GM23338 (cell line): Measurements from ENCODE around the gene PCCB.

ENCODE experiments used
- CREB1 ChIP-seq: fragments of 250-450 bp; sonication (Bioruptor Pico); IDR thresholded peaks from 2 replicates; pipeline ENCODE4 v1.5.0; 2020; ENCODE audit warnings: low read depth, mild to moderate bottlenecking, moderate library complexity
- EZH2 ChIP-seq: fragments of 200-600 bp; sonication (generic); IDR thresholded peaks from one replicate; pipeline ENCODE4 v1.8.0; 2017; ENCODE audit warnings: antibody characterized with exemption, mild to moderate bottlenecking, low read depth; ENCODE audit not compliant: unreplicated experiment
- EZH2phosphoT487 ChIP-seq: fragments of 200-600 bp; sonication (generic); IDR thresholded peaks from one replicate; pipeline ENCODE4 v1.8.1; 2018; ENCODE audit warnings: antibody characterized with exemption; ENCODE audit not compliant: unreplicated experiment
- JUNB ChIP-seq: IDR thresholded peaks from one replicate; pipeline ENCODE4 v1.6.1; 2016; ENCODE audit warnings: antibody characterized with exemption; ENCODE audit not compliant: unreplicated experiment
- NANOG ChIP-seq: IDR thresholded peaks from 2 replicates; pipeline ENCODE4 v1.6.1; 2016; ENCODE audit warnings: antibody characterized with exemption, borderline replicate concordance
- POLR2AphosphoS5 ChIP-seq: IDR thresholded peaks from 2 replicates; pipeline ENCODE4 v1.6.1; 2016; ENCODE audit warnings: antibody characterized with exemption, low read depth
- STAT1 ChIP-seq: IDR thresholded peaks from one replicate; pipeline ENCODE4 v1.6.1; 2016; ENCODE audit warnings: antibody characterized with exemption; ENCODE audit not compliant: unreplicated experiment
- ZNF114 ChIP-seq: fragments of 250-450 bp; sonication (Bioruptor Pico); IDR thresholded peaks from 2 replicates; pipeline ENCODE4 v1.5.0; 2020; ENCODE audit warnings: mild to moderate bottlenecking, moderate library complexity
- ZNF331 ChIP-seq: fragments of 250-450 bp; sonication (Bioruptor Pico); IDR thresholded peaks from 2 replicates; pipeline ENCODE4 v1.5.0; 2020; ENCODE audit warnings: low read depth, mild to moderate bottlenecking, moderate library complexity
- TF ChIP-seq, protein P1 (sequence below), 2 experiments: fragments of 200-600 bp in 1 of 2; sonication (generic) in 1 of 2; conservative IDR thresholded peaks; 2 replicates each; pipeline versions ENCODE4 v1.5.1 to v1.6.1; 2016 to 2017; ENCODE audit warnings: antibody characterized with exemption in 2 of 2, low read depth in 2 of 2, mild to moderate bottlenecking in 2 of 2, moderate library complexity in 1 of 2
- TF ChIP-seq, protein P2 (sequence below): IDR thresholded peaks from one replicate; pipeline ENCODE4 v1.6.1; 2018; ENCODE audit warnings: antibody characterized with exemption; ENCODE audit not compliant: unreplicated experiment
- TF ChIP-seq, protein P3 (sequence below): IDR thresholded peaks from 2 replicates; pipeline ENCODE4 v1.6.1; 2016; ENCODE audit warnings: antibody characterized with exemption
- TF ChIP-seq, protein P4 (sequence below): fragments of 250-450 bp; sonication (Bioruptor Pico); IDR thresholded peaks from 2 replicates; pipeline ENCODE4 v1.5.0; 2020; ENCODE audit warnings: mild to moderate bottlenecking, moderate library complexity

DNA sequence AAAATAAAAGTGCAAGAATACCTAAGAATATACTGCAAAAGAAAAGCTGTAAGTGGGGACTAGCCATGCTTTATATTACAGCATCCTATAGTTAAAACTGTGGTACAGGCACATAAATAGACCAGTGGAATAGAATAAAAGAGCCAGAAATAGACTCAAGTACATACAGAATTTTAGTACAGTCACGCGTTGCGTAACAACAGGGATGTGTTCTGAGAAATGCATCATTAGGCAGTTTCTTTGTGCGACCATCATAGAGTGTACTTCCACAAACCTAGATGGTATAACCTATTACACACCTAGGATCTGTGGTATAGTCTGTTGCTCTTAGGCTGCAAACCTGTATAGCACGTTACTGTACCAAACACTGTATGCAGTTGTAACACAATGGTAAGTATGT lies 61.8 kb downstream of the PCCB start:
- TF ChIP-seq, protein P1, sequence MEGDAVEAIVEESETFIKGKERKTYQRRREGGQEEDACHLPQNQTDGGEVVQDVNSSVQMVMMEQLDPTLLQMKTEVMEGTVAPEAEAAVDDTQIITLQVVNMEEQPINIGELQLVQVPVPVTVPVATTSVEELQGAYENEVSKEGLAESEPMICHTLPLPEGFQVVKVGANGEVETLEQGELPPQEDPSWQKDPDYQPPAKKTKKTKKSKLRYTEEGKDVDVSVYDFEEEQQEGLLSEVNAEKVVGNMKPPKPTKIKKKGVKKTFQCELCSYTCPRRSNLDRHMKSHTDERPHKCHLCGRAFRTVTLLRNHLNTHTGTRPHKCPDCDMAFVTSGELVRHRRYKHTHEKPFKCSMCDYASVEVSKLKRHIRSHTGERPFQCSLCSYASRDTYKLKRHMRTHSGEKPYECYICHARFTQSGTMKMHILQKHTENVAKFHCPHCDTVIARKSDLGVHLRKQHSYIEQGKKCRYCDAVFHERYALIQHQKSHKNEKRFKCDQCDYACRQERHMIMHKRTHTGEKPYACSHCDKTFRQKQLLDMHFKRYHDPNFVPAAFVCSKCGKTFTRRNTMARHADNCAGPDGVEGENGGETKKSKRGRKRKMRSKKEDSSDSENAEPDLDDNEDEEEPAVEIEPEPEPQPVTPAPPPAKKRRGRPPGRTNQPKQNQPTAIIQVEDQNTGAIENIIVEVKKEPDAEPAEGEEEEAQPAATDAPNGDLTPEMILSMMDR (conservative IDR thresholded peaks at IDR 0.05; ENCODE audit: low read depth in 2 of 2) = no peak
- TF ChIP-seq, protein P2, sequence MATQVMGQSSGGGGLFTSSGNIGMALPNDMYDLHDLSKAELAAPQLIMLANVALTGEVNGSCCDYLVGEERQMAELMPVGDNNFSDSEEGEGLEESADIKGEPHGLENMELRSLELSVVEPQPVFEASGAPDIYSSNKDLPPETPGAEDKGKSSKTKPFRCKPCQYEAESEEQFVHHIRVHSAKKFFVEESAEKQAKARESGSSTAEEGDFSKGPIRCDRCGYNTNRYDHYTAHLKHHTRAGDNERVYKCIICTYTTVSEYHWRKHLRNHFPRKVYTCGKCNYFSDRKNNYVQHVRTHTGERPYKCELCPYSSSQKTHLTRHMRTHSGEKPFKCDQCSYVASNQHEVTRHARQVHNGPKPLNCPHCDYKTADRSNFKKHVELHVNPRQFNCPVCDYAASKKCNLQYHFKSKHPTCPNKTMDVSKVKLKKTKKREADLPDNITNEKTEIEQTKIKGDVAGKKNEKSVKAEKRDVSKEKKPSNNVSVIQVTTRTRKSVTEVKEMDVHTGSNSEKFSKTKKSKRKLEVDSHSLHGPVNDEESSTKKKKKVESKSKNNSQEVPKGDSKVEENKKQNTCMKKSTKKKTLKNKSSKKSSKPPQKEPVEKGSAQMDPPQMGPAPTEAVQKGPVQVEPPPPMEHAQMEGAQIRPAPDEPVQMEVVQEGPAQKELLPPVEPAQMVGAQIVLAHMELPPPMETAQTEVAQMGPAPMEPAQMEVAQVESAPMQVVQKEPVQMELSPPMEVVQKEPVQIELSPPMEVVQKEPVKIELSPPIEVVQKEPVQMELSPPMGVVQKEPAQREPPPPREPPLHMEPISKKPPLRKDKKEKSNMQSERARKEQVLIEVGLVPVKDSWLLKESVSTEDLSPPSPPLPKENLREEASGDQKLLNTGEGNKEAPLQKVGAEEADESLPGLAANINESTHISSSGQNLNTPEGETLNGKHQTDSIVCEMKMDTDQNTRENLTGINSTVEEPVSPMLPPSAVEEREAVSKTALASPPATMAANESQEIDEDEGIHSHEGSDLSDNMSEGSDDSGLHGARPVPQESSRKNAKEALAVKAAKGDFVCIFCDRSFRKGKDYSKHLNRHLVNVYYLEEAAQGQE = no peak
- no peak for TF ChIP-seq EZH2
- TF ChIP-seq EZH2phosphoT487 = no peak
- no peak for TF ChIP-seq POLR2AphosphoS5
- no peak for TF ChIP-seq CREB1 (CRISPR knock-in tag)
- TF ChIP-seq, protein P3, sequence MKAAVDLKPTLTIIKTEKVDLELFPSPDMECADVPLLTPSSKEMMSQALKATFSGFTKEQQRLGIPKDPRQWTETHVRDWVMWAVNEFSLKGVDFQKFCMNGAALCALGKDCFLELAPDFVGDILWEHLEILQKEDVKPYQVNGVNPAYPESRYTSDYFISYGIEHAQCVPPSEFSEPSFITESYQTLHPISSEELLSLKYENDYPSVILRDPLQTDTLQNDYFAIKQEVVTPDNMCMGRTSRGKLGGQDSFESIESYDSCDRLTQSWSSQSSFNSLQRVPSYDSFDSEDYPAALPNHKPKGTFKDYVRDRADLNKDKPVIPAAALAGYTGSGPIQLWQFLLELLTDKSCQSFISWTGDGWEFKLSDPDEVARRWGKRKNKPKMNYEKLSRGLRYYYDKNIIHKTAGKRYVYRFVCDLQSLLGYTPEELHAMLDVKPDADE = no peak
- TF ChIP-seq JUNB = no peak
- TF ChIP-seq NANOG = no peak
- TF ChIP-seq ZNF331 (CRISPR knock-in tag) = no peak
- no peak for TF ChIP-seq ZNF114 (CRISPR knock-in tag)
- TF ChIP-seq STAT1 = no peak
- TF ChIP-seq, protein P4, sequence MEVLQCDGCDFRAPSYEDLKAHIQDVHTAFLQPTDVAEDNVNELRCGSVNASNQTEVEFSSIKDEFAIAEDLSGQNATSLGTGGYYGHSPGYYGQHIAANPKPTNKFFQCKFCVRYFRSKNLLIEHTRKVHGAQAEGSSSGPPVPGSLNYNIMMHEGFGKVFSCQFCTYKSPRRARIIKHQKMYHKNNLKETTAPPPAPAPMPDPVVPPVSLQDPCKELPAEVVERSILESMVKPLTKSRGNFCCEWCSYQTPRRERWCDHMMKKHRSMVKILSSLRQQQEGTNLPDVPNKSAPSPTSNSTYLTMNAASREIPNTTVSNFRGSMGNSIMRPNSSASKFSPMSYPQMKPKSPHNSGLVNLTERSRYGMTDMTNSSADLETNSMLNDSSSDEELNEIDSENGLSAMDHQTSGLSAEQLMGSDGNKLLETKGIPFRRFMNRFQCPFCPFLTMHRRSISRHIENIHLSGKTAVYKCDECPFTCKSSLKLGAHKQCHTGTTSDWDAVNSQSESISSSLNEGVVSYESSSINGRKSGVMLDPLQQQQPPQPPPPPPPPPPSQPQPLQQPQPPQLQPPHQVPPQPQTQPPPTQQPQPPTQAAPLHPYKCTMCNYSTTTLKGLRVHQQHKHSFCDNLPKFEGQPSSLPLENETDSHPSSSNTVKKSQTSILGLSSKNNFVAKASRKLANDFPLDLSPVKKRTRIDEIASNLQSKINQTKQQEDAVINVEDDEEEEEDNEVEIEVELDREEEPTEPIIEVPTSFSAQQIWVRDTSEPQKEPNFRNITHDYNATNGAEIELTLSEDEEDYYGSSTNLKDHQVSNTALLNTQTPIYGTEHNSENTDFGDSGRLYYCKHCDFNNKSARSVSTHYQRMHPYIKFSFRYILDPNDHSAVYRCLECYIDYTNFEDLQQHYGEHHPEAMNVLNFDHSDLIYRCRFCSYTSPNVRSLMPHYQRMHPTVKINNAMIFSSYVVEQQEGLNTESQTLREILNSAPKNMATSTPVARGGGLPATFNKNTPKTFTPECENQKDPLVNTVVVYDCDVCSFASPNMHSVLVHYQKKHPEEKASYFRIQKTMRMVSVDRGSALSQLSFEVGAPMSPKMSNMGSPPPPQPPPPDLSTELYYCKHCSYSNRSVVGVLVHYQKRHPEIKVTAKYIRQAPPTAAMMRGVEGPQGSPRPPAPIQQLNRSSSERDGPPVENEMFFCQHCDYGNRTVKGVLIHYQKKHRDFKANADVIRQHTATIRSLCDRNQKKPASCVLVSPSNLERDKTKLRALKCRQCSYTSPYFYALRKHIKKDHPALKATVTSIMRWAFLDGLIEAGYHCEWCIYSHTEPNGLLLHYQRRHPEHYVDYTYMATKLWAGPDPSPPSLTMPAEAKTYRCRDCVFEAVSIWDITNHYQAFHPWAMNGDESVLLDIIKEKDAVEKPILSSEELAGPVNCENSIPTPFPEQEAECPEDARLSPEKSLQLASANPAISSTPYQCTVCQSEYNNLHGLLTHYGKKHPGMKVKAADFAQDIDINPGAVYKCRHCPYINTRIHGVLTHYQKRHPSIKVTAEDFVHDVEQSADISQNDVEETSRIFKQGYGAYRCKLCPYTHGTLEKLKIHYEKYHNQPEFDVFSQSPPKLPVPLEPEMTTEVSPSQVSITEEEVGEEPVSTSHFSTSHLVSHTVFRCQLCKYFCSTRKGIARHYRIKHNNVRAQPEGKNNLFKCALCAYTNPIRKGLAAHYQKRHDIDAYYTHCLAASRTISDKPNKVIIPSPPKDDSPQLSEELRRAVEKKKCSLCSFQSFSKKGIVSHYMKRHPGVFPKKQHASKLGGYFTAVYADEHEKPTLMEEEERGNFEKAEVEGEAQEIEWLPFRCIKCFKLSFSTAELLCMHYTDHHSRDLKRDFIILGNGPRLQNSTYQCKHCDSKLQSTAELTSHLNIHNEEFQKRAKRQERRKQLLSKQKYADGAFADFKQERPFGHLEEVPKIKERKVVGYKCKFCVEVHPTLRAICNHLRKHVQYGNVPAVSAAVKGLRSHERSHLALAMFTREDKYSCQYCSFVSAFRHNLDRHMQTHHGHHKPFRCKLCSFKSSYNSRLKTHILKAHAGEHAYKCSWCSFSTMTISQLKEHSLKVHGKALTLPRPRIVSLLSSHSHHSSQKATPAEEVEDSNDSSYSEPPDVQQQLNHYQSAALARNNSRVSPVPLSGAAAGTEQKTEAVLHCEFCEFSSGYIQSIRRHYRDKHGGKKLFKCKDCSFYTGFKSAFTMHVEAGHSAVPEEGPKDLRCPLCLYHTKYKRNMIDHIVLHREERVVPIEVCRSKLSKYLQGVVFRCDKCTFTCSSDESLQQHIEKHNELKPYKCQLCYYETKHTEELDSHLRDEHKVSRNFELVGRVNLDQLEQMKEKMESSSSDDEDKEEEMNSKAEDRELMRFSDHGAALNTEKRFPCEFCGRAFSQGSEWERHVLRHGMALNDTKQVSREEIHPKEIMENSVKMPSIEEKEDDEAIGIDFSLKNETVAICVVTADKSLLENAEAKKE (CRISPR knock-in tag) = no peak
